Naive thymus-derived CD4-positive, alpha-beta T cell (primary cell): ENCODE measurements around the gene NR2F2. TPM values are rescaled to one million over a fixed set of nuclear protein-coding genes. Genes with fewer than 3 reads are reported as not detected.
A peak's percentile ranks its signal among the peaks of the same experiment; 100 is the strongest.

Experiments
- ATAC-seq: fragments of 150-1000 bp; cut with Tn5 transposase; 2 replicates; pipeline ENCODE4 v1.10.0; 2021; ENCODE audit warnings: mild to moderate bottlenecking, moderate library complexity
- CTCF ChIA-PET: fragments of 350-600 bp; sonication (Branson Sonifier 250); formaldehyde crosslinking; loops from one replicate; lab custom pipeline; 2021; ENCODE audit warnings: antibody characterized with exemption; lab: Charles Lee
- POLR2A ChIA-PET: fragments of 350-600 bp; sonication (Branson Sonifier 250); formaldehyde crosslinking; loops from one replicate; lab custom pipeline; 2021; ENCODE audit warnings: antibody characterized with exemption, inconsistent platforms; lab: Charles Lee
- DNase-seq, 9 donors: peaks; one replicate each; pipeline versions ENCODE4 v3.0.0 to v3.0.0-alpha.2; 2020 to 2022; ENCODE audit warnings: mixed read lengths in 1 of 9
- H3K27ac ChIP-seq: one replicate; pipeline ENCODE4 v1.7.0; 2013; ENCODE audit warnings: mild to moderate bottlenecking, low read depth, low read length, moderate library complexity
- H3K27me3 ChIP-seq, 2 donors: one replicate each; pipeline ENCODE4 v1.7.0; 2013; ENCODE audit warnings: low read length in 2 of 2, mild to moderate bottlenecking in 2 of 2, moderate library complexity in 2 of 2; ENCODE audit not compliant: control insufficient read depth in 2 of 2, insufficient read depth in 2 of 2
- H3K36me3 ChIP-seq, 3 experiments: 1 replicate in 2 of 3; 2 replicates in 1 of 3; pipeline ENCODE4 v1.7.0; 2013; ENCODE audit warnings: low read length in 3 of 3, mild to moderate bottlenecking in 3 of 3, moderate library complexity in 1 of 3; ENCODE audit not compliant: insufficient read depth in 3 of 3, control insufficient read depth in 2 of 3
- H3K4me1 ChIP-seq, 2 donors: one replicate each; pipeline ENCODE4 v1.7.0; 2013; ENCODE audit warnings: low read length in 2 of 2, mild to moderate bottlenecking in 2 of 2, moderate library complexity in 1 of 2; ENCODE audit not compliant: control insufficient read depth in 2 of 2, insufficient read depth in 2 of 2
- H3K4me3 ChIP-seq: 2 replicates; pipeline ENCODE4 v1.7.0; 2013; ENCODE audit warnings: mild to moderate bottlenecking, low read length
- H3K9me3 ChIP-seq, 3 experiments: 1 replicate in 2 of 3; 2 replicates in 1 of 3; pipeline ENCODE4 v1.7.0; 2013; ENCODE audit warnings: low read length in 3 of 3; ENCODE audit not compliant: control insufficient read depth in 2 of 3
- H3K27ac Mint-ChIP-seq, 9 donors: one replicate each; pipeline ENCODE4 v1.8.0; 2020 to 2022; ENCODE audit warnings: mixed read lengths in 9 of 9, mild to moderate bottlenecking in 8 of 9, moderate library complexity in 5 of 9, inconsistent platforms in 2 of 9
- H3K27me3 Mint-ChIP-seq, 5 donors: one replicate each; pipeline ENCODE4 v1.8.0; 2021 to 2022; ENCODE audit warnings: mixed read lengths in 5 of 5, mild to moderate bottlenecking in 1 of 5
- H3K36me3 Mint-ChIP-seq, 5 donors: one replicate each; pipeline ENCODE4 v1.8.0; 2020 to 2022; ENCODE audit warnings: mixed read lengths in 5 of 5, mild to moderate bottlenecking in 3 of 5, inconsistent platforms in 1 of 5
- H3K4me1 Mint-ChIP-seq, 7 donors: one replicate each; pipeline ENCODE4 v1.8.0; 2020 to 2022; ENCODE audit warnings: mixed read lengths in 7 of 7, mild to moderate bottlenecking in 3 of 7, inconsistent platforms in 1 of 7
- H3K4me3 Mint-ChIP-seq, 10 donors: one replicate each; pipeline ENCODE4 v1.8.0; 2020 to 2022; ENCODE audit warnings: mild to moderate bottlenecking in 10 of 10, mixed read lengths in 10 of 10, moderate library complexity in 6 of 10, inconsistent platforms in 2 of 10
- H3K9me3 Mint-ChIP-seq, 11 donors: one replicate each; pipeline ENCODE4 v1.8.0; 2020 to 2022; ENCODE audit warnings: mixed read lengths in 11 of 11, mild to moderate bottlenecking in 4 of 11, inconsistent platforms in 1 of 11, moderate library complexity in 1 of 11
- intact Hi-C, 2 donors: fragments of 100-400 bp; cut with micrococcal nuclease; formaldehyde crosslinking; loops; one replicate each; pipeline ENCODE4 v1.15.1; 2023
- polyA plus RNA-seq, 2 donors: library from polyadenylated mRNA; unstranded; fragments of 300-500 nt; fragmentation: Illumina TruSeq; gene quantifications; one replicate each; pipeline ENCODE4 v1.2.3, GENCODE V29; 2021
- total RNA-seq, 6 experiments: library from RNA in 5 of 6; stranded (reverse) in 5 of 6; gene quantifications; 1 replicate in 5 of 6; 2 replicates in 1 of 6; pipeline ENCODE4 v1.2.3 and lab custom pipeline; 2021 to 2026

Gene NR2F2
- total and polyA plus RNA-seq, 7 experiments from 2014 or later = not detected

- CTCF ChIA-PET = no interaction called here
- Mint-ChIP-seq H3K36me3 (peaks cover 0 to 17% (median 0%) of the 10 kb centered on the region in 5 donors), H3K27ac (peak overlapping the region in 5 of 9 donors; percentile 9 to 69 (median 43)), H3K4me3 (peak overlapping the region in 8 of 10 donors; percentile 9 to 54 (median 40)), H3K27me3 (peaks cover 88 to 97% (median 93%) of the 10 kb centered on the region in 5 donors), H3K9me3 (peaks cover 0 to 63% (median 21%) of the 10 kb centered on the region in 11 donors), H3K4me1 (peaks cover 0 to 23% (median 16%) of the 10 kb centered on the region in 7 donors)
- POLR2A ChIA-PET = no interaction called here
- Histone ChIP-seq H3K36me3 (no peaks in the 10 kb centered on the region), H3K9me3 (peaks cover 0 to 7% (median 0%) of the 10 kb centered on the region in 3 experiments), H3K4me1 (no peaks in the 10 kb centered on the region), H3K27ac (no peak overlapping the region), H3K4me3 (no peak overlapping the region), H3K27me3 (peaks cover 0 to 32% of the 10 kb centered on the region in 2 donors)
- intact Hi-C loops = loop anchor here in 1 of 2 donors (5.0 to 10.0 kb wide), 3 partner anchors 76 to 1756 kb away; no protein-coding TSS in a partner anchor
- DNase-seq = no peak
- no peak for ATAC-seq
Observed at GRCh38 chr15:96340598-96341512, 10.4 kb downstream of the NR2F2 start.

GRCh38 chr15:96341513-96342405, 11.3 kb downstream of the NR2F2 start:
- Mint-ChIP-seq H3K36me3 (peaks cover 0 to 12% (median 0%) of the 10 kb centered on the region in 5 donors), H3K9me3 (peaks cover 0 to 54% (median 15%) of the 10 kb centered on the region in 11 donors), H3K27me3 (peaks cover 88 to 97% (median 93%) of the 10 kb centered on the region in 5 donors), H3K27ac (peak overlapping the region in 2 of 9 donors; percentile 43 to 68), H3K4me1 (peaks cover 0 to 28% (median 17%) of the 10 kb centered on the region in 7 donors), H3K4me3 (peak overlapping the region in 7 of 10 donors; percentile 9 to 54 (median 23))
- no peaks in the 10 kb centered on the region for H3K4me1 ChIP-seq
- ATAC-seq = no peak
- H3K27me3 ChIP-seq = peaks cover 0 to 28% of the 10 kb centered on the region in 2 donors
- no peaks in the 10 kb centered on the region for H3K36me3 ChIP-seq
- H3K4me3 ChIP-seq = no peak overlapping the region
- no peak overlapping the region for H3K27ac ChIP-seq
- ChIA-PET POLR2A (no interaction called here), CTCF (no interaction called here)
- H3K9me3 ChIP-seq = peaks cover 0 to 7% (median 0%) of the 10 kb centered on the region in 3 experiments
- DNase-seq = no peak
- intact Hi-C loops = loop anchor here in 1 of 2 donors (5.0 to 10.0 kb wide), 3 partner anchors 76 to 1757 kb away; no protein-coding TSS in a partner anchor

GRCh38 chr15:96342406-96343112, 12.1 kb downstream of the NR2F2 start:
- H3K36me3 ChIP-seq = no peaks in the 10 kb centered on the region
- H3K4me3 ChIP-seq = no peak overlapping the region
- Mint-ChIP-seq H3K27me3 (peaks cover 89 to 97% (median 93%) of the 10 kb centered on the region in 5 donors), H3K9me3 (peaks cover 0 to 48% (median 12%) of the 10 kb centered on the region in 11 donors), H3K27ac (peak overlapping the region in 1 of 9 donors; percentile 18), H3K4me3 (no peak overlapping the region), H3K4me1 (peaks cover 0 to 33% (median 17%) of the 10 kb centered on the region in 7 donors), H3K36me3 (peaks cover 0 to 12% (median 0%) of the 10 kb centered on the region in 5 donors)
- ChIA-PET CTCF (no interaction called here), POLR2A (interaction anchor here (0.6 kb wide), 1 partner anchor 1057 kb away, joined by 4 read pairs; no protein-coding TSS in a partner anchor)
- intact Hi-C loops = loop anchor here in 1 of 2 donors (5.0 to 10.0 kb wide), 3 partner anchors 75 to 1758 kb away; no protein-coding TSS in a partner anchor
- peaks cover 0 to 28% of the 10 kb centered on the region in 2 donors for H3K27me3 ChIP-seq
- no peak for ATAC-seq
- no peak overlapping the region for H3K27ac ChIP-seq
- DNase-seq = no peak
- H3K9me3 ChIP-seq = peaks cover 0 to 7% (median 0%) of the 10 kb centered on the region in 3 experiments
- H3K4me1 ChIP-seq = no peaks in the 10 kb centered on the region

GRCh38 chr15:96343113-96344059, 12.9 kb downstream of the NR2F2 start:
- Mint-ChIP-seq H3K4me3 (peak overlapping the region in 1 of 10 donors; percentile 25), H3K36me3 (peaks cover 0 to 12% (median 0%) of the 10 kb centered on the region in 5 donors), H3K4me1 (peaks cover 3 to 34% (median 17%) of the 10 kb centered on the region in 7 donors), H3K27ac (peak overlapping the region in 1 of 9 donors; percentile 9), H3K27me3 (peaks cover 89 to 99% (median 96%) of the 10 kb centered on the region in 5 donors), H3K9me3 (peaks cover 0 to 42% (median 12%) of the 10 kb centered on the region in 11 donors)
- intact Hi-C loops = loop anchor here in 1 of 2 donors (2.0 to 10.0 kb wide), 4 partner anchors 13 to 1759 kb away; partner anchors contain the start of gene NR2F2
- ChIA-PET CTCF (no interaction called here), POLR2A (interaction anchor here (0.6 kb wide), 1 partner anchor 1058 kb away, joined by 4 read pairs; no protein-coding TSS in a partner anchor)
- DNase-seq = no peak
- Histone ChIP-seq H3K4me3 (no peak overlapping the region), H3K36me3 (no peaks in the 10 kb centered on the region), H3K9me3 (peaks cover 0 to 7% (median 0%) of the 10 kb centered on the region in 3 experiments), H3K27me3 (peaks cover 0 to 36% of the 10 kb centered on the region in 2 donors), H3K27ac (no peak overlapping the region), H3K4me1 (no peaks in the 10 kb centered on the region)
- no peak for ATAC-seq

- CTCF ChIA-PET = no interaction called here
- ATAC-seq = no peak
- Histone ChIP-seq H3K4me3 (no peak overlapping the region), H3K9me3 (peaks cover 0 to 7% (median 0%) of the 10 kb centered on the region in 3 experiments), H3K27ac (no peak overlapping the region), H3K27me3 (peaks cover 0 to 37% of the 10 kb centered on the region in 2 donors), H3K4me1 (no peaks in the 10 kb centered on the region), H3K36me3 (no peaks in the 10 kb centered on the region)
- peaks cover 0 to 42% (median 11%) of the 10 kb centered on the region in 11 donors for H3K9me3 Mint-ChIP-seq
- H3K4me1 Mint-ChIP-seq = peaks cover 4 to 34% (median 17%) of the 10 kb centered on the region in 7 donors
- no peak for DNase-seq
- peaks cover 0 to 12% (median 0%) of the 10 kb centered on the region in 5 donors for H3K36me3 Mint-ChIP-seq
- H3K4me3 Mint-ChIP-seq = peak overlapping the region in 1 of 10 donors; percentile 25
- POLR2A ChIA-PET = no interaction called here
- intact Hi-C loops = loop anchor here in 1 of 2 donors (2.0 to 10.0 kb wide), 4 partner anchors 13 to 1759 kb away; partner anchors contain the start of gene NR2F2
- peak overlapping the region in 1 of 9 donors; percentile 9 for H3K27ac Mint-ChIP-seq
- peaks cover 92 to 99% (median 96%) of the 10 kb centered on the region in 5 donors for H3K27me3 Mint-ChIP-seq
Observed at GRCh38 chr15:96344060-96344705, 13.7 kb downstream of the NR2F2 start.
